GM21526 (cell line): Measurements from ENCODE around the gene GLRX.

Experiments
- ATAC-seq: cut with Tn5 transposase; IDR thresholded peaks from one replicate; pipeline ENCODE4 v1.9.1; 2021; ENCODE audit warnings: moderate library complexity; ENCODE audit not compliant: unreplicated experiment, low FRiP score

GLRX gene

GRCh38 chr5:95822542-95823181 is at the start of gene GLRX:
Gene GLRX (minus strand): TSS chr5:95822726. CDS start chr5:95822662, 64 bp downstream.
- ATAC-seq, result peak; percentile 36

- ATAC-seq, result no peak
These were observed 48.8 kb upstream of the GLRX start for GRCh38 chr5:95871146-95871806.

GRCh38 chr5:95870105-95870672 is 47.7 kb upstream of the GLRX start:
- peak; percentile 62 for ATAC-seq

DNA sequence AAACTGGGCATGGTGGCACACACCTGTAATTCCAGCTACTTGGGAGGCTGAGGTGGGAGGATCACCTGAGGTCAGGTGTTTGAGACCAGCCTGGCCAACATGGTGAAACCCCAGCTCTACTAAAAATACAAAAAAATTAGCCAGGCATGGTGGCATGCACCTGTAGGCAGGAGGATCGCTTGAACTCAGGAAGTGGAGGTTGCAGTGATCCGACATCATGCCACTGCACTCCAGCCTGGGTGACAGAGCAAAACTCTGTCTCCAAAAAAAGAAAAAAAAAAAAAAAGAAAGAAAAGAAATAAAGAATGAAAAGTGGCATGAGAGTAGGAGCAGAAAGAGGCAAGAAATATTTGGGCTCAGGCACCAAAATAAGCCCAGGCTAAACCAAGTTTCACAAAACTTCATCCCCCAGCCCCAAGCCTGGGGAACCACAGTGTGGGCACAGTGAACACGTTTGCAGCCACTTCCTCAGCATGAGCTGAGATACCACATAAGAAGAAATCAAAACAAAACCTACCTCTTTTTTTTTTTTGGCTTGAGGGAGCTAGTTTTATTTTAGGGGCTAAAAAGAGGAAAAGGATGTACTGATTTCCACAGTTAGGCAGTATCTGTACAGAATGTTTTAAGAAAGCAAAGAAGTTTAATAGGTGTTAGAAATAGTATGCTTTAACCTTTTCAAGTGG is 46.8 kb upstream of the GLRX start:
- peak; percentile 49 for ATAC-seq

DNA sequence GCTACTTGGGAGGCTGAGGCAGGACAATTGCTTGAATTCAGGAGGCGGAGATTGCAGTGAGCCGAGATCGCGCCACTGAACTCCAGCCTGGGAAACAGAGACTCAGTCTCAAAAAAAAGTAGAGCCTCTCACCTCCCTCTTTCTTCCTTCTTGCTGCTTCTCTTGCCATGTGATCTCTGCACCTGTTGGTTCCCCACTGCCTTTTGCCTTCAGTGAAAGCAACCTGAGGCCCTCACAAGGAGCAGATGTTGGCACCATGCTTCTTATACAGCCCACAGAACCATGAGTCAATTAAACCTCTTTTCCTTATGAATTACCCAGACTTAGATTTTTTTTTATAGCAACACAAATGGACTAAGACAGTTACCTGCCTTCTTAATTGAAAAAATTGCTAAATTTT is 45.6 kb upstream of the GLRX start:
- no peak for ATAC-seq

DNA sequence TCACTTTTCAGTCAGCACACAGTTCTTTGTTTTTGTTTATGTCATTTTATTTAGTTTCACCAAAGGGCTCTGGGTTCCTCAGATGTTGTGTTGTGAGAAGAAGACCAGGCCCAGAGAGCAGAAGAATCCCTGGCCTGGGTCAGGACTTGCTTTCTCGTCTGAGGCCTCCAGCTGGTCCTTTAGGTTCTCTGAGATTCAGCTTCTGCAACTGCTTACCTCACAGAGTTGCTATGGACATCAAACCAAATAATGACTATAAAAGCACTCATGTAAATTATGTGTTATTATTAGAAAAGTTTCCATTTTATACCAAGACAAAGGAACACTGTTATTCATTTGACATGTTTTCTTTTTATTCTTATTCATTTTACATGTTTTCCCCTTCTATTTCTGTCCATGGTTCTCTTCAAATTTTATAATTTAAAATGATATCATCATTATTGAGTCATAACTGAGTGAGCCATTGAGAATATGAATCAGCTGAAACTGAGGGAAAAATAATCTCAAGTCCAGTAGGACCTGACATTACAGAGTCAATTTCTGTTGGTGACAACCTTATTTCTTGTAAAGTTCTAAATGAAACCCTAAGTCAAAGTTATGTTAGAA is 44.0 kb upstream of the GLRX start:
- no peak for ATAC-seq

- no peak for ATAC-seq
These were observed 42.5 kb upstream of the GLRX start for GRCh38 chr5:95864944-95865504.

DNA sequence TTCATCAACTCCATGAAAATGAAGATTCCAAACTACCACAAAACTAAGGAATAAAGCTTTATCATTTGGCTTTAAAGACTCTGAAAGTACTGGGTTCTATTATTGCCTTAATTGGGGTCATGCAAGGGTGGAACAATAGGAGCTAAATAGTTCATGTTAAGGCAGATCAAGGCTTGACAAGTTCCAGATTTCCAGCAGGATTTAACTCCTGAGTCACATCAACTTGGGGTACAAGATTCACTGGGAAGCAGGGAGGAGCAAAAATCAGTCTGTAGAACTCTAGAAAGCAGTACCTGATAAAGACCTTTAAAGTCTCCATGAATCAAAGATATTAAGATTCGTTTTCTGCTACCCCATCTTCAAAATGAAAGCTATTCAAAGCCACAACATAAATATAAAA is 41.9 kb upstream of the GLRX start:
- ATAC-seq, result no peak

- ATAC-seq, result no peak
These were observed 40.8 kb upstream of the GLRX start for GRCh38 chr5:95863383-95863757.

DNA sequence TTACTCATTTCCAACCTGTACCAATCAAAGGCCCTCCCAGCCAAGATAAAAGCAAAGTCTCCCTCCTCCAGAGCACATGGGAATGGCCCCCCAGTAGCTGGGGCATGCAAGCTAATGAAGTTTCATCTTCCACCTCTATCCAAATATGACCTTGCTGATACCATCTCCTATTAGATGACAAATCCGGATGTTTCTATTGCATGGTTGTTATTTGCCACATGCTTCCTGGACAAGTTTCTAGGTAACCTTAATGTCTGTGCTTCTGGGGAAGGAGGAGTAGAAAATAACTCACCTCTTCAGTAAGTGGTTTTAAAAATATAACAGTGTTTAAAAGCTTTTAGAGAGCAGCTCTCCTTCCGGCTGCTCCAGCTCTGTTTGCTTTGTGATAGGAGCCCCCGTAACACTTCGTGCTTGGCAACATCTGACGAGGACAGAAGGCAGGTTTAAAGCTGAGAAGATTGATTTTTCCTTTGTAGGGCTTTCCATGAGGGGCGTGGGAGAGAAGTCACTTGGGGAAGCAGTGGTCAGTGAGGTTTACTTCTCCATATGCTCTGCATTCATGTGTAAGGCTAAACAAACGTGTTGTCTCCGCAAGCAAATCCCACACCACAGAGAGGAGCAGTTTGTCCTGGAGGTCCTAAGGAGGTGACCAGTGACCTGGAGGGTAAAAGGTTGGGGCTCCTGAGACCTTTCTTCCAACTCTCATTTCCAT is 40.3 kb upstream of the GLRX start:
- ATAC-seq, result no peak

GRCh38 chr5:95861864-95862561 is 39.5 kb upstream of the GLRX start:
- no peak for ATAC-seq

DNA sequence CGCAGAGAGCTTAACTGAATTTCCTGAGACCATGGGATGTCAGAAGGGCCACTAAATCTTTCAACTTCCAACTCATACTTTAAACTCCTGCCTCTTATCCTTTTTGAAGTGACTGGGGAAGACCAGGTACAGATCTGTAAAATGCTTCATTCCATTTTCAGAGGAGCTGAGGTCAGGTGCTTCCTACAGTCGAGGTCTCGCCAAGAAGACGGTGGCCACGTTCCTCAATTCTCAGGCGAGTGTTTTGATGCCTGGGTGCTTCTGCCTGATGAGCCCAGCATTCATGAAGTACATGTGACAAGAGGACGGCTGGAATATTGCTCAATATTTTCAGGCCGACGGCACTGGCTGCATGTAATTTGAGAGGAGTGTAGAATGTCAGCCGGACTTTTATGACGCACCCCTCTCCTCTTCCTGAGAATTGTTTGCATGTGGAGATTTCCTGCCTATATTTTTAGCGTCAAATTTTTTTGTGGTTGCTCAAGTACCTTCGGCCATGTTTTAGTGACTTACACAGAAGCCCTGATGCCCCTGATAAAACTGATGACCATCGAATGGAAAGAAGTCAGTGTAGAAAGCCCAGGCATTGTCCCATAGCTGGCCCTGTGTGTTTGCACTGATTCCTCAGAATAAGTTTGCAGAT is 38.8 kb upstream of the GLRX start:
- no peak for ATAC-seq

DNA sequence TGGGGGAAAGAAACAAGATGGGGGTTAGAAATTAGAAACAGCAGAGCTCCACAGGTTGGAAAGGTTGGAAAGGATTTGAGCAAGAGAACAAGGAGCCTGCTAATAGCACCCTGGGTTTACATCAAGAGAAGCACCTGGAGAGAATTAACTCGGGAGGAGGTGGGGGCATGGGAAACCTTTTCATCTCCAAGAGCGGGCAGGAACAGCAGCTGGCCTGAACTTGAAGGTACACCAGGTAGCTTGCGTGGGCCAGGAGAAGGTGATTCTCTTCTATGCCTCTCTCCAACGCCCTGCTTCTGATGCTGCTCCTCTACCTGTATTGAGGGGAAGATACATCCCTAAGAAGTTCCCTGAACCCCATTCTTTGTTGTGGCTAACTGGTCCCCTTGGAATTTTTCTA is 37.1 kb upstream of the GLRX start:
- no peak for ATAC-seq

GRCh38 chr5:95858661-95859595 is 36.4 kb upstream of the GLRX start:
- peak; percentile 88 for ATAC-seq

DNA sequence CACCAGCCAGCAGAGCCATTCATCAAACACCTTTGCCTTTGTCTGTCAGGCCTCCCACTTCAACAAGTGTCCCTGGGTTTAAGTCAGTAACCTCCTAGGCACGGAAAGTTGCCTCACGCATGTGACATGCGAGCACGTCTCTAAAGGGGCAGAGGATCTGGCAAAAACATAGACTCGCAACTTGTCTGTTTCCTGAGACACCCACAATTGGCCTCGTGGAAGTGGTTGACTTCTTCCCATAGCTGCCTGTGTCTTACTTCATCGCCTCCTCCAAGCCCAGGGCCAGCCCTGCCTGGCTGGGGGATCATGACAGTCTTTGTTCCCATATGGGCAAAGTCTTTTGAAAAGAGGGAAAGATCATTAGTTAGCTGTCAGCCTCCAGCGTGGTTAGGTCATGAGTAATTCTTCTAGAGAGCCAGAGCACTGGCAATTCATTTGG is 35.5 kb upstream of the GLRX start:
- no peak for ATAC-seq

GRCh38 chr5:95857185-95857945 is 34.8 kb upstream of the GLRX start:
- ATAC-seq, result no peak

GRCh38 chr5:95856501-95856981 is 34.0 kb upstream of the GLRX start:
- no peak for ATAC-seq
